GM18499 (cell line): ENCODE results near the gene OR10H2.
"Not testable (repeated sequence)": the region's sequence is repeated elsewhere in the genome, so short reads cannot be mapped to it uniquely, and the experiment has no call there.

ENCODE experiments used
- ATAC-seq: cut with Tn5 transposase; IDR thresholded peaks from one replicate; pipeline ENCODE4 v1.9.1; 2021; ENCODE audit warnings: moderate number of reproducible peaks; ENCODE audit not compliant: insufficient read depth, unreplicated experiment

Gene OR10H2

GRCh38 chr19:15759962-15760565, 32.2 kb downstream of the OR10H2 start:
- no peak for ATAC-seq

- ATAC-seq: no peak
Measured at GRCh38 chr19:15769586-15769985, 41.8 kb downstream of the OR10H2 start.

- ATAC-seq: not testable (repeated sequence)
Measured at GRCh38 chr19:15774159-15774558, 46.3 kb downstream of the OR10H2 start.

- no peak for ATAC-seq
Measured at GRCh38 chr19:15775249-15775648, 47.4 kb downstream of the OR10H2 start.

GRCh38 chr19:15776264-15776663, 48.4 kb downstream of the OR10H2 start:
- no peak for ATAC-seq

GRCh38 chr19:15776991-15777970, 49.5 kb downstream of the OR10H2 start:
- no peak for ATAC-seq
